Neuronal stem cell (in vitro differentiated cells): ENCODE results near the gene OR2B6.
A peak's percentile ranks its signal among the peaks of the same experiment; 100 is the strongest.

Experiments used
- DNase-seq: peaks from one replicate; pipeline ENCODE4 v3.0.0-alpha.2; 2013; ENCODE audit warnings: low spot score
- H2AFZ ChIP-seq: one replicate; pipeline ENCODE4 v1.6.1; 2013; ENCODE audit warnings: mild to moderate bottlenecking, low read length, inconsistent platforms
- H2AK5ac ChIP-seq: 2 replicates; pipeline ENCODE4 v1.6.1; 2013; ENCODE audit warnings: low read depth, mild to moderate bottlenecking, inconsistent platforms, low read length, moderate library complexity, mixed read lengths
- H2BK120ac ChIP-seq: 2 replicates; pipeline ENCODE4 v1.6.1; 2013; ENCODE audit warnings: low read depth, mild to moderate bottlenecking, inconsistent platforms, low read length, moderate library complexity, mixed read lengths
- H2BK12ac ChIP-seq: one replicate; pipeline ENCODE4 v1.6.1; 2013; ENCODE audit warnings: low read length, inconsistent platforms
- H2BK15ac ChIP-seq: 2 replicates; pipeline ENCODE4 v1.6.1; 2013; ENCODE audit warnings: mild to moderate bottlenecking, low read length, inconsistent platforms, mixed read lengths
- H2BK5ac ChIP-seq: one replicate; pipeline ENCODE4 v1.6.1; 2013; ENCODE audit warnings: inconsistent platforms, mild to moderate bottlenecking, low read length, moderate library complexity
- H3K14ac ChIP-seq: one replicate; pipeline ENCODE4 v1.6.1; 2013; ENCODE audit warnings: low read length, inconsistent platforms
- H3K18ac ChIP-seq: 2 replicates; pipeline ENCODE4 v1.6.1; 2013; ENCODE audit warnings: low read length, inconsistent platforms
- H3K23ac ChIP-seq: 2 replicates; pipeline ENCODE4 v1.6.1; 2013; ENCODE audit warnings: low read depth, mild to moderate bottlenecking, mixed read lengths, low read length, inconsistent platforms; ENCODE audit not compliant: poor library complexity
- H3K27ac ChIP-seq: replicated peaks from 3 replicates; pipeline ENCODE4 v1.5.1; 2013; ENCODE audit warnings: low read length, inconsistent platforms
- H3K27me3 ChIP-seq, 3 experiments: 2 replicates each; pipeline ENCODE4 v1.6.1; 2013; ENCODE audit warnings: low read length in 3 of 3, mild to moderate bottlenecking in 2 of 3, inconsistent platforms in 1 of 3, low read depth in 1 of 3, mixed read lengths in 1 of 3, moderate library complexity in 1 of 3; ENCODE audit not compliant: control insufficient read depth in 3 of 3, insufficient read depth in 3 of 3
- H3K36me3 ChIP-seq, 2 donors: replicated peaks in 1 of 2; 2 replicates each; pipeline ENCODE4 v1.6.1; 2013; ENCODE audit warnings: low read length in 2 of 2; ENCODE audit not compliant: control insufficient read depth in 2 of 2, insufficient read depth in 2 of 2
- H3K4ac ChIP-seq: 2 replicates; pipeline ENCODE4 v1.6.1; 2013; ENCODE audit warnings: inconsistent platforms, mild to moderate bottlenecking, low read length, moderate library complexity
- H3K4me1 ChIP-seq, 2 donors: 1 replicate in 1 of 2; 2 replicates in 1 of 2; pipeline ENCODE4 v1.6.1; 2013; ENCODE audit warnings: low read length in 2 of 2, low read depth in 1 of 2; ENCODE audit not compliant: control insufficient read depth in 2 of 2, insufficient read depth in 1 of 2
- H3K4me2 ChIP-seq: one replicate; pipeline ENCODE4 v1.6.1; 2013; ENCODE audit warnings: mild to moderate bottlenecking, low read length, inconsistent platforms; ENCODE audit not compliant: insufficient read depth, poor library complexity, severe bottlenecking
- H3K4me3 ChIP-seq, 2 donors: 2 replicates each; pipeline ENCODE4 v1.5.1; 2013; ENCODE audit warnings: low read length in 2 of 2, mild to moderate bottlenecking in 2 of 2, inconsistent platforms in 1 of 2, moderate library complexity in 1 of 2
- H3K79me1 ChIP-seq: one replicate; pipeline ENCODE4 v1.6.1; 2013; ENCODE audit warnings: low read depth, mild to moderate bottlenecking, inconsistent platforms, low read length, moderate library complexity
- H3K9ac ChIP-seq: one replicate; pipeline ENCODE4 v1.6.1; 2013; ENCODE audit warnings: mild to moderate bottlenecking, low read depth, low read length, inconsistent platforms; ENCODE audit not compliant: poor library complexity
- H3K9me3 ChIP-seq, 2 donors: replicated peaks in 1 of 2; 2 replicates each; pipeline versions ENCODE3 to v1.6.1; 2013; ENCODE audit warnings: low read length in 2 of 2, mild to moderate bottlenecking in 2 of 2, inconsistent platforms in 1 of 2, low read depth in 1 of 2, mixed read lengths in 1 of 2, moderate library complexity in 1 of 2; ENCODE audit not compliant: control insufficient read depth in 2 of 2, insufficient read depth in 1 of 2
- H4K8ac ChIP-seq: one replicate; pipeline ENCODE4 v1.6.1; 2013; ENCODE audit warnings: low read depth, mild to moderate bottlenecking, inconsistent platforms, low read length, moderate library complexity
- H4K91ac ChIP-seq: one replicate; pipeline ENCODE4 v1.6.1; 2013; ENCODE audit warnings: low read length, low read depth, mild to moderate bottlenecking, inconsistent platforms; ENCODE audit not compliant: poor library complexity
- WGBS, 2 donors: extraction: QIAGEN DNeasy Blood & Tissue Kit; methylation state at CpG; one replicate each; pipeline ENCODE4 v1.1.7; 2013; ENCODE audit warnings: missing lambda C conversion rate in 2 of 2, mixed read lengths in 1 of 2; ENCODE audit not compliant: insufficient read length in 2 of 2, insufficient replicate concordance in 1 of 2; ENCODE audit errors: extremely low coverage in 2 of 2; 5-methylcytosine and 5-hydroxymethylcytosine counted together

The OR2B6 gene

DNA sequence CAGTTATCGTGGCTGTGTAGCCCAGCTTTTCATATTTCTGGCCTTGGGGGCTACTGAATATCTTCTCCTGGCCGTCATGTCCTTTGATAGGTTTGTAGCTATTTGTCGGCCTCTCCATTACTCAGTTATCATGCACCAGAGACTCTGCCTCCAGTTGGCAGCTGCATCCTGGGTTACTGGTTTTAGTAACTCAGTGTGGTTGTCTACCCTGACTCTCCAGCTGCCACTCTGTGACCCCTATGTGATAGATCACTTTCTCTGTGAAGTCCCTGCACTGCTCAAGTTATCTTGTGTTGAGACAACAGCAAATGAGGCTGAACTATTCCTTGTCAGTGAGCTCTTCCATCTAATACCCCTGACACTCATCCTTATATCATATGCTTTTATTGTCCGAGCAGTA, 475 bp downstream of the OR2B6 start:
- Histone ChIP-seq H3K4ac (no peak overlapping the region), H3K27me3 (peaks cover 0 to 4% (median 0%) of the 10 kb centered on the region in 3 experiments), H3K79me1 (no peaks in the 10 kb centered on the region), H3K4me1 (no peaks in the 10 kb centered on the region), H4K91ac (no peak overlapping the region), H2BK120ac (no peak overlapping the region), H3K4me2 (no peak overlapping the region), H2AFZ (no peak overlapping the region), H3K23ac (no peak overlapping the region), H3K4me3 (no peak overlapping the region), H3K18ac (no peak overlapping the region), H3K9me3 (no peaks in the 10 kb centered on the region), H2BK12ac (no peak overlapping the region), H2BK5ac (no peak overlapping the region), H3K9ac (no peak overlapping the region), H2BK15ac (no peak overlapping the region), H4K8ac (no peak overlapping the region), H2AK5ac (no peak overlapping the region), H3K14ac (no peak overlapping the region), H3K36me3 (no peaks in the 10 kb centered on the region), H3K27ac (no peak overlapping the region)
- no peak for DNase-seq
- no CpG with 5 or more reads among the region's 4 CpGs for WGBS, 2 donors

DNA sequence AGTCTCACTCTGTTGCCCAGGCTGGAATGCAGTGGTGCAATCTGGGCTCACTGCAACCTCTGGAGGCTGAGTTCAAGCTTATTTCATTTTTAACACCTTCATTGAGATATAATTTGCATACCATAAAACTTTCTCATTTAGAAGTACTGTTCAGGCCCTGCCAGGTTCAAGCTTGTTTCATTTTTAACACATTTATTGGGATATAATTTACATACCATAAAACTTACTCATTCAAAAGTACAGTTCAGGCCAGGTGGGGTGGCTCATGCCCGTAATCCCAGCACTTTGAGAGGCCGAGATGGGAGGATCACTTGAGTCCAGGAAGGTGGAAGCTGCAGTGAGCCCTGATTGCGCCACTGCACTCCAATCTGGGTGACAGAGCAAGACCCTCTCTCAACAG, 5.5 kb downstream of the OR2B6 start:
- H2AFZ ChIP-seq = no peak overlapping the region
- H3K14ac ChIP-seq = no peak overlapping the region
- no peak overlapping the region for H4K91ac ChIP-seq

DNA sequence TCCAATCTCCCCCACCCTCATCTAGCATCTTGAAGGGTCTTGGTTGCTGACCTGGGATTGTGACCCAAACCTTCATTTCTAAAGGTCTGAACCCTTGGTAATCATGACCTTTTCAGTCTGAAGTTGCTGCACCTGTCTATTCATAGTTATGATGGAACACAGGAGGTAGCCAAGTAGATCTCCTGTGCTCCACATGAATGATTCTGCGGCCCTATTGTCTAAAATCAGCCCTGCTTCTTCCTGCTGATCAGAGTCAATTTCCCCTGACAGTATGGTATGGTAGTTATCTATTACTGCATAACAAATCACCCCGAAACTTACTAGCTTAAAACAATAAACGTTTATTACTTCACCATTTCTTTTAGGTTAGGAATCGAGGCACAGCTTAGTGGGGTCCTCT, 9.0 kb downstream of the OR2B6 start:
- H2BK12ac ChIP-seq = no peak overlapping the region

More for the DNA sequence above, 5.5 kb downstream of the OR2B6 start:
- Histone ChIP-seq H3K79me1 (no peaks in the 10 kb centered on the region), H2BK15ac (no peak overlapping the region), H3K18ac (no peak overlapping the region), H3K9me3 (peaks cover 0 to 4% of the 10 kb centered on the region in 2 donors), H2BK120ac (no peak overlapping the region), H3K36me3 (no peaks in the 10 kb centered on the region), H3K4me2 (no peak overlapping the region), H3K4me1 (no peaks in the 10 kb centered on the region), H3K4me3 (no peak overlapping the region), H3K4ac (no peak overlapping the region), H2AK5ac (no peak overlapping the region), H4K8ac (no peak overlapping the region), H2BK12ac (no peak overlapping the region), H3K27ac (no peak overlapping the region), H3K27me3 (no peaks in the 10 kb centered on the region), H3K23ac (no peak overlapping the region), H2BK5ac (no peak overlapping the region), H3K9ac (no peak overlapping the region)
- no peak for DNase-seq
- no CpG with 5 or more reads among the region's 3 CpGs for WGBS, 2 donors

DNA sequence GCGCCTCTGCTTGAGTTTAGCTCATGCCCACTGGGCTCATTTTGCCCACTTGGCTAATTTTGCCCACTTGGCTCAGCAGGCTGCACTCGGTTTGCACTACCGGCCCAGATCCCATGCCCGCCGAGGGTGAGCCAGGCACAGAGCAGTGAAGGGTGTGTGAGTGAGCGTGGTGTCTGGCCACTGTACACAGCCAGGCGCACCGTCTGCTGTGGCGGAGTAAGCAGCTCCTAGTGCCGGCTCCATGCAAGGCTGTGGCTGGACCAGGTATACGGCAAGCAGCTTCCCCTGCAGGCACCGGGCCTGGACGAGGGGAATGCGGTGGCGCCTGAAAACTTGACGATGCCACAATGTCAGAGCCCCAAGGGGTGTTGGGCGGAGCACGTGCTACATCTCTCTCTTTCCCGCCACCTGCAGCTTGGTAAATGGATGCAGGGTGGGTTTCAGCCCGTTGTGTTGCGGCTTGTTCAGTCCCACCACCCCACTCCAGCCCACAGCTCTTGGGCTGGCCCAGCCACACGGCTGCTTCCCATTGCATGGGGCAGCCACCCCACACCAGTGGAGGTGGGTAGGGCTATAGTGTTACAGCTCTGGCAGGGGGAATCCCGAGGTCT, 9.9 kb downstream of the OR2B6 start:
- no CpG with 5 or more reads among the region's 23 CpGs for WGBS, 2 donors

More for the DNA sequence above, 9.0 kb downstream of the OR2B6 start:
- H3K9me3 ChIP-seq = peaks cover 0 to 4% of the 10 kb centered on the region in 2 donors
- H3K14ac ChIP-seq = no peak overlapping the region
- no CpG with 5 or more reads among the region's 4 CpGs for WGBS, 2 donors
- no peak overlapping the region for H2BK5ac ChIP-seq
- H3K4me3 ChIP-seq = no peak overlapping the region
- H4K8ac ChIP-seq = no peak overlapping the region
- no peak overlapping the region for H2AFZ ChIP-seq
- no peak overlapping the region for H3K23ac ChIP-seq
- H3K27ac ChIP-seq = no peak overlapping the region
- H2BK15ac ChIP-seq = no peak overlapping the region
- H3K27me3 ChIP-seq = no peaks in the 10 kb centered on the region
- H3K79me1 ChIP-seq = no peaks in the 10 kb centered on the region
- H3K18ac ChIP-seq = no peak overlapping the region
- H3K4me1 ChIP-seq = no peaks in the 10 kb centered on the region
- H3K4ac ChIP-seq = no peak overlapping the region
- no peak overlapping the region for H3K4me2 ChIP-seq
- no peaks in the 10 kb centered on the region for H3K36me3 ChIP-seq
- no peak overlapping the region for H4K91ac ChIP-seq
- no peak overlapping the region for H2BK120ac ChIP-seq
- no peak overlapping the region for H3K9ac ChIP-seq
- DNase-seq = no peak
- H2AK5ac ChIP-seq = no peak overlapping the region

More for the DNA sequence above, 9.9 kb downstream of the OR2B6 start:
- no peaks in the 10 kb centered on the region for H3K79me1 ChIP-seq
- H3K4me3 ChIP-seq = peak overlapping the region in 1 of 2 donors; percentile 64
- peak overlapping the region; percentile 26 for H2BK120ac ChIP-seq
- peak overlapping the region; percentile 66 for H2BK5ac ChIP-seq
- no peak overlapping the region for H2AFZ ChIP-seq
- no peaks in the 10 kb centered on the region for H3K4me1 ChIP-seq
- H3K27ac ChIP-seq = no peak overlapping the region
- H3K4me2 ChIP-seq = no peak overlapping the region
- H4K8ac ChIP-seq = no peak overlapping the region
- no peaks in the 10 kb centered on the region for H3K27me3 ChIP-seq
- no peak overlapping the region for H2AK5ac ChIP-seq
- peak overlapping the region; percentile 75 for H3K23ac ChIP-seq
- no peak overlapping the region for H2BK15ac ChIP-seq
- peak overlapping the region; percentile 32 for H3K9ac ChIP-seq
- DNase-seq = no peak
- H3K18ac ChIP-seq = no peak overlapping the region
- no peak overlapping the region for H3K4ac ChIP-seq
- no peaks in the 10 kb centered on the region for H3K36me3 ChIP-seq
- H4K91ac ChIP-seq = no peak overlapping the region
- no peak overlapping the region for H2BK12ac ChIP-seq
- H3K14ac ChIP-seq = no peak overlapping the region
- H3K9me3 ChIP-seq = peaks cover 0 to 4% of the 10 kb centered on the region in 2 donors
